Ascending aorta (tissue), 2 donors: ENCODE results near the gene SYT11. TPM values are rescaled to one million over a fixed set of nuclear protein-coding genes. Genes with fewer than 3 reads are reported as not detected.

Experiments used
- DNase-seq, 2 donors: peaks; one replicate each; pipeline ENCODE4 v3.0.0-alpha.2; 2019; ENCODE audit warnings: low spot score in 2 of 2
- H3K27ac ChIP-seq, 2 donors: fragments of 200-600 bp; sonication (generic); one replicate each; pipeline ENCODE4 v1.5.1; 2016 to 2017; ENCODE audit warnings: mild to moderate bottlenecking in 1 of 2
- H3K27me3 ChIP-seq: fragments of 200-600 bp; sonication (generic); one replicate; pipeline ENCODE4 v1.5.1; 2017
- H3K36me3 ChIP-seq, 2 donors: fragments of 200-600 bp; sonication (generic); one replicate each; pipeline ENCODE4 v1.5.1; 2016
- H3K4me1 ChIP-seq, 2 donors: fragments of 200-600 bp; sonication (generic); one replicate each; pipeline ENCODE4 v1.5.1; 2016 to 2017; ENCODE audit warnings: mild to moderate bottlenecking in 1 of 2
- H3K4me3 ChIP-seq, 2 donors: fragments of 200-600 bp; sonication (generic); one replicate each; pipeline ENCODE4 v1.5.1; 2016 to 2017; ENCODE audit warnings: mild to moderate bottlenecking in 1 of 2
- H3K9me3 ChIP-seq, 2 donors: fragments of 200-600 bp; sonication (generic); one replicate each; pipeline ENCODE4 v1.5.1; 2016
- CTCF ChIP-seq, 3 experiments: fragments of 200-600 bp in 2 of 3; fragments of 450-650 bp in 1 of 3; sonication (generic) in 2 of 3; IDR thresholded peaks; one replicate each; pipeline ENCODE4 v1.5.1; 2016 to 2019; ENCODE audit warnings: antibody characterized with exemption in 3 of 3, mild to moderate bottlenecking in 1 of 3, moderate library complexity in 1 of 3
- intact Hi-C: fragments of 100-400 bp; cut with DNase I; formaldehyde crosslinking; loops from one replicate; pipeline ENCODE4 v1.15.1; 2023
- total RNA-seq: library from RNA; depleted of rRNA; stranded (reverse); fragments of >200 nt; gene quantifications from one replicate; pipeline ENCODE4 v1.1.0, GENCODE V29; 2016

The SYT11 gene
- total RNA-seq, 1 donor from 2014 or later = 17.7 TPM

GRCh38 chr1:155910621-155911121, 51.3 kb downstream of the SYT11 start:
- Histone ChIP-seq H3K27me3 (no peaks in the 10 kb centered on the region), H3K9me3 (no peaks in the 10 kb centered on the region), H3K36me3 (peaks cover 44 to 67% of the 10 kb centered on the region in 2 donors), H3K27ac (peak overlapping the region; percentile 90 to 95), H3K4me1 (peaks cover 3 to 15% of the 10 kb centered on the region in 2 donors), H3K4me3 (peak overlapping the region; percentile 78 to 84)
- DNase-seq = no peak
- intact Hi-C loops = loop anchor here (1.0 to 2.0 kb wide), 4 partner anchors 16 to 222 kb away; partner anchors contain the start of genes DAP3, KHDC4 and YY1AP1
- peak in 1 of 3 experiments; percentile 22 for TF ChIP-seq CTCF (IDR thresholded peaks at IDR 0.05)

GRCh38 chr1:155911156-155912055, 52.0 kb downstream of the SYT11 start, which contains the start of gene RIT1:
RIT1 (minus strand) TSS chr1:155911349; CDS start chr1:155910761, 588 bp downstream.
- Histone ChIP-seq H3K27ac (peak within 1 kb of the TSS; percentile 90 to 95), H3K36me3 (peaks cover 51 to 68% of the 10 kb centered on the region in 2 donors), H3K9me3 (no peaks in the 10 kb centered on the region), H3K4me1 (peaks cover 3 to 15% of the 10 kb centered on the region in 2 donors), H3K4me3 (peak within 1 kb of the TSS; percentile 78 to 84), H3K27me3 (no peaks in the 10 kb centered on the region)
- intact Hi-C loops = loop anchor here (1.0 to 2.0 kb wide), 4 partner anchors 17 to 223 kb away; partner anchors contain the start of genes DAP3, KHDC4 and YY1AP1
- DNase-seq = peak; percentile 59 to 94
- peak in 1 of 3 experiments; percentile 16 for TF ChIP-seq CTCF (IDR thresholded peaks at IDR 0.05)

GRCh38 chr1:155912056-155912536, 52.7 kb downstream of the SYT11 start:
- DNase-seq = no peak
- no peak for TF ChIP-seq CTCF (IDR thresholded peaks at IDR 0.05)
- Histone ChIP-seq H3K9me3 (no peaks in the 10 kb centered on the region), H3K4me3 (peak overlapping the region in 1 of 2 donors; percentile 78), H3K27ac (peak overlapping the region; percentile 90 to 95), H3K4me1 (peaks cover 3 to 15% of the 10 kb centered on the region in 2 donors), H3K27me3 (no peaks in the 10 kb centered on the region), H3K36me3 (peaks cover 54 to 68% of the 10 kb centered on the region in 2 donors)
- intact Hi-C loops = no loop called here

GRCh38 chr1:155913969-155914757, 54.8 kb downstream of the SYT11 start:
- H3K9me3 ChIP-seq = no peaks in the 10 kb centered on the region
- no peaks in the 10 kb centered on the region for H3K27me3 ChIP-seq
- no peak for DNase-seq
- peaks cover 3 to 14% of the 10 kb centered on the region in 2 donors for H3K4me1 ChIP-seq
- H3K36me3 ChIP-seq = peaks cover 54 to 68% of the 10 kb centered on the region in 2 donors
- no peak overlapping the region for H3K4me3 ChIP-seq
- H3K27ac ChIP-seq = peak overlapping the region in 1 of 2 donors; percentile 7
- intact Hi-C loops = no loop called here
- TF ChIP-seq CTCF (IDR thresholded peaks at IDR 0.05) = no peak

GRCh38 chr1:155918660-155919059, 59.3 kb downstream of the SYT11 start:
- intact Hi-C loops = no loop called here
- DNase-seq = no peak
- Histone ChIP-seq H3K4me1 (no peaks in the 10 kb centered on the region), H3K9me3 (no peaks in the 10 kb centered on the region), H3K27me3 (no peaks in the 10 kb centered on the region), H3K4me3 (no peak overlapping the region), H3K36me3 (peaks cover 89 to 96% of the 10 kb centered on the region in 2 donors), H3K27ac (no peak overlapping the region)
- TF ChIP-seq CTCF (IDR thresholded peaks at IDR 0.05) = no peak
